Measurements from ENCODE around the gene MS4A3. TPM values are rescaled to one million over a fixed set of nuclear protein-coding genes. Genes with fewer than 3 reads are reported as not detected.

The MS4A3 gene
- total and polyA plus RNA-seq, 9 of the 15 experiments (the other 6 are each of a cell fraction or from before 2014, with no cell fraction given), result 3.4 to 94.5 (median 58.8) TPM

DNA sequence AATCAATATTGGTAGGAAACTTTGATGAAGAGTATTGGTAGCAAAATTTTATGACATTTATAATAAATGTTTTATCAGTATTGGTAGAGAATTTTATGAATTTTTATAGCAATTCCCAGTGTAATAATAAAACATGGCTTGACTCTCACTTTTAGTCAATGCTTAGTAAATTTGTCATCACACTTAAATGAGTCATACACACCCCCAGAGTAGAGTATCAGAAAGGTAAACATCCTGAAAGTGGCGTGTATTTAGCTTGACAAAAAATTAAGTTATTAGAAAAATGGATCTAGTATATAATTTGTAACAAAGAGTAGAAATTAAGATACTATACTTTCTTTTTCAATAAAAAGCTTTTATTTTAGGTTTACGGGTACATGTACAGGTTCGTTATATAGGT lies 2.6 kb downstream of the MS4A3 start:
- Histone ChIP-seq H3K27me3 (ENCODE audit: control insufficient read depth in 2 of 2, insufficient read depth in 2 of 2, low read length in 2 of 2) (no peaks in the 10 kb centered on the region), H3K4me2 (ENCODE audit: insufficient read depth, low read length) (no peak overlapping the region), H3K4me3 (no peak overlapping the region), H3K27ac (ENCODE audit: extremely low read depth, low read depth, low read length) (peak overlapping the region; percentile 50; the same call in 1 of the 3 replicates), H3K9ac (ENCODE audit: insufficient read depth in 1 of 2, low read depth in 2 of 2, low read length in 2 of 2) (no peak overlapping the region; a peak in 1 of 4 replicates), H3K36me3 (ENCODE audit: control insufficient read depth, insufficient read depth, low read length) (no peaks in the 10 kb centered on the region), H3K79me2 (ENCODE audit: control insufficient read depth, insufficient read depth, low read length) (peaks cover 18% of the 10 kb centered on the region; the same call in 2 of the 3 replicates), H3K4me1 (replicated peaks in 1 of 2; ENCODE audit: control insufficient read depth in 2 of 2, insufficient read depth in 2 of 2, low read length in 2 of 2) (peaks cover 3 to 31% of the 10 kb centered on the region in 2 experiments; a peak in 4 of 5 replicates), H3K9me3 (replicated peaks; ENCODE audit: control insufficient read depth, insufficient read depth, low read depth, low read length) (no peaks in the 10 kb centered on the region), H4K20me1 (replicated peaks; ENCODE audit: control insufficient read depth, insufficient read depth, low read length) (no peaks in the 10 kb centered on the region), H3K9me1 (ENCODE audit: control insufficient read depth, insufficient read depth, low read length) (no peaks in the 10 kb centered on the region), H2AFZ (ENCODE audit: low read depth, low read length) (no peak overlapping the region; the same call in 1 of the 2 replicates)
- intact Hi-C loops (cut with micrococcal nuclease), result loop anchor here (5.0 to 10.0 kb wide), 2 partner anchors 63 to 304 kb away; partner anchors contain the start of gene STX3
- POLR2A ChIA-PET, result no interaction called here
- FAIRE-seq, result no peak
- in situ Hi-C loops (cut with MboI), result no loop called here
- BruUV-seq (replicated peaks), result no TSS peak
- 68% methylated on average over 3 of the region's 3 CpGs for WGBS (ENCODE audit: insufficient coverage, low coverage, missing lambda C conversion rate)
- ATAC-seq, result no peak
- CTCF ChIA-PET (ENCODE audit: low intra/inter-chr PET ratio), result no interaction called here
- DNase-seq (ENCODE audit: extremely low read depth in 1 of 4, low spot score in 3 of 4), result peak in 1 of 4 experiments; percentile 19
- TF ChIP-seq, protein P1, sequence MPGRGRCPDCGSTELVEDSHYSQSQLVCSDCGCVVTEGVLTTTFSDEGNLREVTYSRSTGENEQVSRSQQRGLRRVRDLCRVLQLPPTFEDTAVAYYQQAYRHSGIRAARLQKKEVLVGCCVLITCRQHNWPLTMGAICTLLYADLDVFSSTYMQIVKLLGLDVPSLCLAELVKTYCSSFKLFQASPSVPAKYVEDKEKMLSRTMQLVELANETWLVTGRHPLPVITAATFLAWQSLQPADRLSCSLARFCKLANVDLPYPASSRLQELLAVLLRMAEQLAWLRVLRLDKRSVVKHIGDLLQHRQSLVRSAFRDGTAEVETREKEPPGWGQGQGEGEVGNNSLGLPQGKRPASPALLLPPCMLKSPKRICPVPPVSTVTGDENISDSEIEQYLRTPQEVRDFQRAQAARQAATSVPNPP (IDR thresholded peaks at IDR 0.05; ENCODE audit: borderline replicate concordance, insufficient read depth, insufficient read length), result no peak
- no peak for TF ChIP-seq ZNF57 (CRISPR knock-in tag; IDR thresholded peaks at IDR 0.05)
- no peak for TF ChIP-seq ZBED1 (IDR thresholded peaks at IDR 0.05)
- TF ChIP-seq, protein P2, sequence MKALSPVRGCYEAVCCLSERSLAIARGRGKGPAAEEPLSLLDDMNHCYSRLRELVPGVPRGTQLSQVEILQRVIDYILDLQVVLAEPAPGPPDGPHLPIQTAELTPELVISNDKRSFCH (CRISPR knock-in tag; IDR thresholded peaks at IDR 0.05), result no peak
- TF ChIP-seq, protein P2 (tag; IDR thresholded peaks at IDR 0.05), result no peak
- TF ChIP-seq SMAD2 (IDR thresholded peaks at IDR 0.05; ENCODE audit: low read depth, low read length), result no peak
- no peak for TF ChIP-seq CEBPB (tag; IDR thresholded peaks at IDR 0.05)
- TF ChIP-seq, protein P3, sequence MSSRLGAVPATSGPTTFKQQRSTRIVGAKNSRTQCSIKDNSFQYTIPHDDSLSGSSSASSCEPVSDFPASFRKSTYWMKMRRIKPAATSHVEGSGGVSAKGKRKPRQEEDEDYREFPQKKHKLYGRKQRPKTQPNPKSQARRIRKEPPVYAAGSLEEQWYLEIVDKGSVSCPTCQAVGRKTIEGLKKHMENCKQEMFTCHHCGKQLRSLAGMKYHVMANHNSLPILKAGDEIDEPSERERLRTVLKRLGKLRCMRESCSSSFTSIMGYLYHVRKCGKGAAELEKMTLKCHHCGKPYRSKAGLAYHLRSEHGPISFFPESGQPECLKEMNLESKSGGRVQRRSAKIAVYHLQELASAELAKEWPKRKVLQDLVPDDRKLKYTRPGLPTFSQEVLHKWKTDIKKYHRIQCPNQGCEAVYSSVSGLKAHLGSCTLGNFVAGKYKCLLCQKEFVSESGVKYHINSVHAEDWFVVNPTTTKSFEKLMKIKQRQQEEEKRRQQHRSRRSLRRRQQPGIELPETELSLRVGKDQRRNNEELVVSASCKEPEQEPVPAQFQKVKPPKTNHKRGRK (tag; IDR thresholded peaks at IDR 0.05), result no peak
- peak; percentile 64; the same call in 1 of the 2 replicates for TF ChIP-seq SMARCC2 (IDR thresholded peaks at IDR 0.05; ENCODE audit: low read depth)
- no peak for TF ChIP-seq GABPA (tag; conservative IDR thresholded peaks at IDR 0.05; ENCODE audit: low read depth)
- no peak for TF ChIP-seq RHOXF2B (CRISPR knock-in tag; conservative IDR thresholded peaks at IDR 0.05)
- TF ChIP-seq ESRRB (CRISPR knock-in tag; IDR thresholded peaks at IDR 0.05; ENCODE audit: borderline replicate concordance), result no peak
- TF ChIP-seq ZFP30 (CRISPR knock-in tag; IDR thresholded peaks at IDR 0.05; ENCODE audit: borderline replicate concordance), result no peak
- TF ChIP-seq, protein P4, sequence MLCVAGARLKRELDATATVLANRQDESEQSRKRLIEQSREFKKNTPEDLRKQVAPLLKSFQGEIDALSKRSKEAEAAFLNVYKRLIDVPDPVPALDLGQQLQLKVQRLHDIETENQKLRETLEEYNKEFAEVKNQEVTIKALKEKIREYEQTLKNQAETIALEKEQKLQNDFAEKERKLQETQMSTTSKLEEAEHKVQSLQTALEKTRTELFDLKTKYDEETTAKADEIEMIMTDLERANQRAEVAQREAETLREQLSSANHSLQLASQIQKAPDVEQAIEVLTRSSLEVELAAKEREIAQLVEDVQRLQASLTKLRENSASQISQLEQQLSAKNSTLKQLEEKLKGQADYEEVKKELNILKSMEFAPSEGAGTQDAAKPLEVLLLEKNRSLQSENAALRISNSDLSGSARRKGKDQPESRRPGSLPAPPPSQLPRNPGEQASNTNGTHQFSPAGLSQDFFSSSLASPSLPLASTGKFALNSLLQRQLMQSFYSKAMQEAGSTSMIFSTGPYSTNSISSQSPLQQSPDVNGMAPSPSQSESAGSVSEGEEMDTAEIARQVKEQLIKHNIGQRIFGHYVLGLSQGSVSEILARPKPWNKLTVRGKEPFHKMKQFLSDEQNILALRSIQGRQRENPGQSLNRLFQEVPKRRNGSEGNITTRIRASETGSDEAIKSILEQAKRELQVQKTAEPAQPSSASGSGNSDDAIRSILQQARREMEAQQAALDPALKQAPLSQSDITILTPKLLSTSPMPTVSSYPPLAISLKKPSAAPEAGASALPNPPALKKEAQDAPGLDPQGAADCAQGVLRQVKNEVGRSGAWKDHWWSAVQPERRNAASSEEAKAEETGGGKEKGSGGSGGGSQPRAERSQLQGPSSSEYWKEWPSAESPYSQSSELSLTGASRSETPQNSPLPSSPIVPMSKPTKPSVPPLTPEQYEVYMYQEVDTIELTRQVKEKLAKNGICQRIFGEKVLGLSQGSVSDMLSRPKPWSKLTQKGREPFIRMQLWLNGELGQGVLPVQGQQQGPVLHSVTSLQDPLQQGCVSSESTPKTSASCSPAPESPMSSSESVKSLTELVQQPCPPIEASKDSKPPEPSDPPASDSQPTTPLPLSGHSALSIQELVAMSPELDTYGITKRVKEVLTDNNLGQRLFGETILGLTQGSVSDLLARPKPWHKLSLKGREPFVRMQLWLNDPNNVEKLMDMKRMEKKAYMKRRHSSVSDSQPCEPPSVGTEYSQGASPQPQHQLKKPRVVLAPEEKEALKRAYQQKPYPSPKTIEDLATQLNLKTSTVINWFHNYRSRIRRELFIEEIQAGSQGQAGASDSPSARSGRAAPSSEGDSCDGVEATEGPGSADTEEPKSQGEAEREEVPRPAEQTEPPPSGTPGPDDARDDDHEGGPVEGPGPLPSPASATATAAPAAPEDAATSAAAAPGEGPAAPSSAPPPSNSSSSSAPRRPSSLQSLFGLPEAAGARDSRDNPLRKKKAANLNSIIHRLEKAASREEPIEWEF (CRISPR knock-in tag; IDR thresholded peaks at IDR 0.05), result no peak

Data from K562 (cell line).